Stomach (tissue), 4 donors: ENCODE measurements around the gene NME7.

ENCODE experiments used
- EP300 ChIP-seq: sonication (generic); formaldehyde crosslinking; IDR thresholded peaks from one replicate; pipeline ENCODE4 v1.6.1; 2017; ENCODE audit warnings: antibody characterized with exemption
- POLR2A ChIP-seq, 4 donors: fragments of 450-650 bp; IDR thresholded peaks; one replicate each; pipeline ENCODE4 v1.6.1; 2016; ENCODE audit warnings: antibody characterized with exemption in 4 of 4, control low read depth in 2 of 4, mild to moderate bottlenecking in 1 of 4, moderate library complexity in 1 of 4
- POLR2AphosphoS5 ChIP-seq, 3 donors: sonication (generic); formaldehyde crosslinking; IDR thresholded peaks; one replicate each; pipeline ENCODE4 v1.6.1; 2016; ENCODE audit warnings: antibody characterized with exemption in 3 of 3
- TF ChIP-seq, protein P1 (sequence below), 7 experiments: fragments of 450-650 bp in 4 of 7; fragments of 200-600 bp in 3 of 7; sonication (generic) in 3 of 7; IDR thresholded peaks; one replicate each; pipeline ENCODE4 v1.5.1; 2016 to 2019; ENCODE audit warnings: antibody characterized with exemption in 7 of 7, control low read depth in 2 of 7, mild to moderate bottlenecking in 1 of 7

DNA sequence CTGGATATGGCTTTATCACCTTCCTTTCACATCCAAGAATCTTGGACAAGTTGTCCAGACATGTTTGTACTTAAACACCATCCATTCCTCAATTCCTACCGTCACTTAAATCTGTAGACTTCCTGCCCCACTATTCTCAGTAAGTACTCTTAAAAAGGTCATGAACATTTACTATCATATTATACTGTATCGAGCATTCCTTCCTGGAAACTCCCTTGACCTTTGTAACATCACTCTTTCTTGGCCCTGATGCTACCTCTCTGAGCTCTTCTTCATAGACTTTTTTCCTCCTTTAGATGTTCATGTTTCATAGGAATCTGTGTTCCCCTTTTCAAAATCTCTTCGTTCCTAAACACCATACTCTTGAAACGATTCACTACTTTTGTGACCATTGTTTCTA, 15.9 kb upstream of the NME7 start:
- TF ChIP-seq, protein P1, sequence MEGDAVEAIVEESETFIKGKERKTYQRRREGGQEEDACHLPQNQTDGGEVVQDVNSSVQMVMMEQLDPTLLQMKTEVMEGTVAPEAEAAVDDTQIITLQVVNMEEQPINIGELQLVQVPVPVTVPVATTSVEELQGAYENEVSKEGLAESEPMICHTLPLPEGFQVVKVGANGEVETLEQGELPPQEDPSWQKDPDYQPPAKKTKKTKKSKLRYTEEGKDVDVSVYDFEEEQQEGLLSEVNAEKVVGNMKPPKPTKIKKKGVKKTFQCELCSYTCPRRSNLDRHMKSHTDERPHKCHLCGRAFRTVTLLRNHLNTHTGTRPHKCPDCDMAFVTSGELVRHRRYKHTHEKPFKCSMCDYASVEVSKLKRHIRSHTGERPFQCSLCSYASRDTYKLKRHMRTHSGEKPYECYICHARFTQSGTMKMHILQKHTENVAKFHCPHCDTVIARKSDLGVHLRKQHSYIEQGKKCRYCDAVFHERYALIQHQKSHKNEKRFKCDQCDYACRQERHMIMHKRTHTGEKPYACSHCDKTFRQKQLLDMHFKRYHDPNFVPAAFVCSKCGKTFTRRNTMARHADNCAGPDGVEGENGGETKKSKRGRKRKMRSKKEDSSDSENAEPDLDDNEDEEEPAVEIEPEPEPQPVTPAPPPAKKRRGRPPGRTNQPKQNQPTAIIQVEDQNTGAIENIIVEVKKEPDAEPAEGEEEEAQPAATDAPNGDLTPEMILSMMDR (IDR thresholded peaks at IDR 0.05): no peak
- no peak for TF ChIP-seq EP300
- no peak for TF ChIP-seq POLR2AphosphoS5 (IDR thresholded peaks at IDR 0.05)
- TF ChIP-seq POLR2A (IDR thresholded peaks at IDR 0.05): no peak
